MM.1S (cell line): ENCODE measurements around the gene CDK6.

ENCODE experiments used
- CTCF ChIP-seq: fragments of 300-600 bp; sonication (generic); IDR thresholded peaks from 2 replicates; pipeline ENCODE4 v1.5.1; 2016; ENCODE audit warnings: antibody characterized with exemption, low read length, mixed read lengths
- EZH2 ChIP-seq: fragments of 300-600 bp; sonication (generic); optimal IDR thresholded peaks from 2 replicates; pipeline ENCODE3; 2017; ENCODE audit warnings: low read depth, mild to moderate bottlenecking, antibody characterized with exemption, low read length, mixed read lengths
- EZH2phosphoT487 ChIP-seq: fragments of 300-600 bp; sonication (generic); IDR thresholded peaks from 2 replicates; pipeline ENCODE4 v1.6.1; 2018; ENCODE audit warnings: antibody characterized with exemption, low read length

GRCh38 chr7:92748495-92748894 is 87.9 kb downstream of the CDK6 start:
- no peak for TF ChIP-seq CTCF
- TF ChIP-seq EZH2phosphoT487 = no peak
- no peak for TF ChIP-seq EZH2
